T-helper 1 cell treated with Interleukin-12 subunit alpha and Interleukin-12 subunit beta and Interleukin-4 antibody, amounts not matched to agents 30 ng/mL and 1 ng/mL, for 36 hours (primary cell): Measurements from ENCODE around the gene ARPC3. TPM values are rescaled to one million over a fixed set of nuclear protein-coding genes. Genes with fewer than 3 reads are reported as not detected.
"Not testable (repeated sequence)": the region's sequence is repeated elsewhere in the genome, so short reads cannot be mapped to it uniquely, and the experiment has no call there.

Experiments used
- intact Hi-C: fragments of 100-400 bp; cut with micrococcal nuclease; formaldehyde crosslinking; loops from one replicate; pipeline ENCODE4 v1.15.1; 2024
- total RNA-seq: library from RNA; stranded (reverse); gene quantifications from 2 replicates; pipeline ENCODE4 v1.2.3, GENCODE V29; 2022

The ARPC3 gene
- 395 and 403 TPM in 2 replicates for total RNA-seq

DNA sequence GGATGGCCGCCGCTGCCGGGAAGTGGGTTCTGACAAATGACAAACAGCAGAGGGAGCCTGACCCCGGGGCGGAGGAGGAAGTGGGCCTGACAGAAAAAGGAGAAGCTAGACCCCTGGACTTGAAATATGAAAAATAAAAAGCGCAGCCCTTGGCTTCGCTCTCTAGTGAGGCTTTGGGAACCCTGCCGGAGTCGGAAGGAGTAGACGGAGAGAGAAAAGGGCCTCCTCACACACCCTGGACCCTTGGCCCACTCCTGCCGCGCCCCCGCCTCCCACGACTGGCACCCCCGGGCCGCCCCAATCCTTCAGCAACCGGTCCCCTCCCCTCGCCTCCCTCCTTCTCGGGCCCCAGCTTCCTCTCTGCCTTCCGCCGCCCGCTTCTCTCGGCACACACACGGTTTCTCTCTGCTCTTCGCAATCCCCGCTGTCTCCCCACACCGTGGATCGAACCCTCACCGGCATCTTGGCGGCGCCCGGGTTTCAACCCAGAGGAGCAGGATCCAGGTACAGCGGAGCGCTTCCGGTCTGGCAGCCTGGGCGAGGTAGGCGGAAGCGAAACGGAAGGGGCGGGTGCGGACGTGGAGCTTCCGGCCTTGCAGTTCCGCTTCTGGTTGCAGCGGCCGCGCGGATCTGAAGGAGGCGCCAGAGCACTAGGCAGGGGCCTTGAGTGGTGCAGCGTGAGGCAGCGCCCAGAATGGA is at the start of gene ARPC3:
Gene ARPC3 (minus strand): TSS at position 539 of the 699 bp plus-strand sequence. CDS start 77 bp downstream, at position 462.
- intact Hi-C loops, result loop anchor here (1.0 to 2.0 kb wide), 13 partner anchors 18 to 456 kb away; partner anchors contain the start of genes ANAPC7, ATP2A2, FAM216A and GPN3

DNA sequence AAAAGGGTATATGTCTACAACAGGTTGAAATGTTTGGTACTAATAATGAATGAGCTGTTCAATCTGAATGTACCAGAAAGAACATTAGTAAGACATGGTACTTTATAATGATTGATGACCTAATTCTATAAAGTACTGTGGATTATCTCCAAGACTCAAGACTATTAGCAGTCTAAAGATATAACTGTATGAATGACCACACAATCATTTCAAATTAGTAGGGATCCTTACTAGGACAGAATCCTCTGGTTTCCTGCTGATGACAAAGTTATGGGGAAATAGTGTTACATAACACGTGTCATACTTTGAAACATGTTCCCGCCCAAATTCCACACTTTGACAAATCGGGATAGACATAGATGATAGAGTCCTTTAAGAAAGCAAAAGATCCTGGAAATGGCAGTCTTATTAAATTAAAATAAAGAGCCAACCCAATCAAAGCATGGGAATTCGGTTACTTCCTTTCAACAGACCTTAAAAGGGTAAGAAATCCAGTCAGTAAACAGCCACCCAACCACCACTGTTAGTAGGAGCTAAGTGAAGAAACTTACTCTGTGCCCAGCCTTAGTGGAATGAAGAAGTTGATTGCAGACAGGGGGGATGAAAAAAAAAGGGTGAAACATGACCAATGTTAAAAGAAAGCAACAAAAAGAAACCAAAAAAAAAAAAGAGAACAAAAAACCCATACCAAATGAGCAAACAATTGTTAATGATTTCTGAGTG is 49.0 kb upstream of the ARPC3 start:
- intact Hi-C loops, result no loop called here

DNA sequence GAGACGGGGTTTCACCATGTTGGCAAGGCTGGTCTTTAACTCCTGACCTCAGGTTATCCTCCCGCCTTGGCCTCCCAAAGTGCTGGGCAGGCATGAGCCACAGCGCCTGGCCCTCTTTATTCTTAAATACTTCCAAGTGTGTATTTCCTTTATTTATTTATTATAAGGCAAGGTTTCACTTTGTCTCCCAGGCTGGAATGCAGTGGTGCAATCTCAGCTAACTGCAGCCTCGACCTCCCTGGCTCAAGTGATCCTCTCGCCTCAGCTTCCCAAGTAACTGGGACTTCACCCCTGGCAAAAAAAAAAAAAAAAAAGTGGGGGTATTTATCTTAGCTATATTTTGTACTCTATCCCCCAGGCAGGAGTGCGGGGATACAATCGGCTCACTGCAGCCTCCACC is 25.3 kb upstream of the ARPC3 start:
- intact Hi-C loops, result no loop called here

DNA sequence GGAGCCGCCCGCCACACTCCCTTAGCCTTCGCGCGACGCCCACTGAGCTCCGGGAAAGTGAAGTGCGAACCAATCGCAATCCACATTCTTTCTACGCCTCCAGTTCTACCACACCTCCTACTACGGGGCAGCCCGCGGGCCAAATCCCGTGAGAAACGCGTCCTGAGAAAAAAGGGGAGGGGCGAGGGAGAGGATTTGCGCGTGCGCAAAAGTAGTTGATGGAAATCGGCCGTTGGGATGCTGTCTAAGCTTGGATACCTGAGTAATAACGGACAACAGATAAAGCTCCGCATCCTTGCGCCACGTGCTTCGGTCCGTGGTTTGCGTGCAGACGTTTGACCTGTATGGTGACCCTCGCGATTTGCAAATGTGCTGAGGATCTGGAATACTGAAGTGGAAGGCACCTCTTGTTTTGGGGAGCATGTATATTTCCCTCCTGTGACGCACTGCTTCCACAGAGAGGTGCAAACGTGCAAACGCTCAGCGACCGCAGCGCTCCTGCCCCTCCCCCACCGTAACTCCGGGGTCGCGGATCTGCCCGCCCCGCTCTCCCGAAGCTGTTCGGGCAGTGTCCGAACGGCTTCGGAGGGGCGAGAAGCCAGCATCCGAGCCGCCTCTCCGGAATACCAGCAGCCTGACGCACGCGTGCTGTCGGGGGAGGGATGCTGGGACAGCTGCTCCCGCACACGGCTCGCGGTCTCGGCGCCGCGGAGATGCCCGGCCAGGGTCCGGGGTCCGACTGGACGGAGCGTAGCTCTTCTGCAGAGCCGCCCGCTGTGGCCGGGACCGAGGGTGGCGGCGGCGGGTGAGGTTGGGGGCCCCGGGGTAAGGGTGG is 18.3 kb upstream of the ARPC3 start, which contains the start of the genes FAM216A and GPN3:
Gene FAM216A (plus strand): TSS at position 632 of the 835 bp plus-strand sequence. CDS start 31 bp downstream, at position 663.
Gene GPN3 (minus strand): TSS at position 44 of the 835 bp plus-strand sequence. CDS start 54 bp downstream, outside the sequence.
- intact Hi-C loops, result loop anchor here (1.0 to 2.0 kb wide), 16 partner anchors 18 to 420 kb away; partner anchors contain the start of genes ANAPC7, ARPC3, HVCN1 and PPP1CC

DNA sequence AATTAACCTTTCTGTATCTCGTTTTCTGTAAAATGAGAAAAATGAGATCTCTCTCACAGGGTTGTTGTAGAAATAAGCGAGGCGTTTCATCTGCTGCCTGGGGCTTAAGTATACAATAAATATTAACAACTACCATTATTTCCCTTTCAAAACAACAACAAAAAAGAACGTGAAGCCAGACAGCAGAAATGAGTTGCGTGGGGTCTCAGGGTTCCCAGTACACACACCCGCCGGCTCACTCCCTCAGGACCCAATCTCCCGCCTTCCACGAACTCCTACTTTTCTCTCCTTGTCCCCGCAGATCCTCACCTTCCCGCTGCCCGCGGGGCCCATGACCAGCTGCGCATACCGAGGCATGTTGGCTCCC is 17.7 kb upstream of the ARPC3 start:
- intact Hi-C loops, result loop anchor here (1.0 to 2.0 kb wide), 12 partner anchors 18 to 420 kb away; partner anchors contain the start of genes ANAPC7, ARPC3, HVCN1 and PPP1CC

DNA sequence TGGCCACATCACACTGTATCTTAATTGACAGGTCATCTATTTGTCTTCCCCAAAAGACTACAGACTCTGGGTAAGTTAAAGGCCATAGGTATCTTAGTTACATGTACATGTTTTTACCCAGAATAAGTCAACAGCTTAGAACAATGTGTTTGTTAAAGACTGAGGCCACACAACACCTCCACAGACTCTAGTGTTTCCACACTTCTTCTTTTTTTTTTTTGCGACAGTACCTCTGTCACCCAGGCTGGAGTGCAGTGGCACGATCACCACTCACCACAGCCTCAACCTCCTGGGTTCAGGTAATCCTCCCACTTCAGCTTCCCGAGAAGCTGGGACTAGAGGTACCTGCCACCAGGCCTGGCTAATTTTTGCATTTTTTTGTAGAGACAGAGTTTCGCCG is 16.7 kb upstream of the ARPC3 start:
- intact Hi-C loops, result no loop called here

DNA sequence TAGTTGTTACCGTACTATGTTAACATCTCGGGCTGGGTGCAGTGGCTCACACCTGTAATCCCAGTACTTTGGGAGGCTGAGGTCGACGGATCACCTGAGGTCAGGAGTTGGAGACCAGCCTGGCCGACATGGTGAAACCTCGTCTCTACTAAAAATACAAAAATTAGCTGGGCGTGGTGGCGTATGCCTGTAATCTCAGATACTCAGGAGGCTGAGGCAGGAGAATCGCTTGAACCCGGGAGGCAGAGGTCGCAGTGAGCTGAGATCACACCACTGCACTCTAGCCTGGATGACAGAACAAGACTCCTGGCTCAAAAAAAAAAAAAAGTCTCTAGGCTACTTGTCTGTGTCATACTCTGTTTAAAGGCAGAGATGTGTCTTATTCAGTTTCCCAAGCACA is 15.6 kb upstream of the ARPC3 start:
- intact Hi-C loops, result not testable (repeated sequence)

DNA sequence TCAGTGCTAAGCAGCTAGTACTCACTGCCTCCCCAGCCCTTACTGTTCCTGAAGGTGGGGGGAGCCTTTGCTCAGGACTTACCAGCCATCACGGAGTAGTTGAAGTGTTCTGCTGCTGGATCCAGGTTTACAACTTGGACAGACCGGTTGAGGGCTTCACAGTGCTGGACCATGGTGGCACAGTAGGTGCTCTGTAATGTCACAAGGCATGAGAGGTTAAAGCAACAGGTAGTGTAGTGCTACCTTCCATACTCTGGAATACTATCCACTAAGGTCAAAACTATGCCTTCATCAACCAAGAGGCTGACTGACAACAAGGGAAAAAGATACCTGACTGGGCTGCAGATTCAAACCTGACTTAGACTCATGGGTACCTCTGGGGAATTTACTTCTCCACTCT is 14.9 kb upstream of the ARPC3 start:
- intact Hi-C loops, result no loop called here

DNA sequence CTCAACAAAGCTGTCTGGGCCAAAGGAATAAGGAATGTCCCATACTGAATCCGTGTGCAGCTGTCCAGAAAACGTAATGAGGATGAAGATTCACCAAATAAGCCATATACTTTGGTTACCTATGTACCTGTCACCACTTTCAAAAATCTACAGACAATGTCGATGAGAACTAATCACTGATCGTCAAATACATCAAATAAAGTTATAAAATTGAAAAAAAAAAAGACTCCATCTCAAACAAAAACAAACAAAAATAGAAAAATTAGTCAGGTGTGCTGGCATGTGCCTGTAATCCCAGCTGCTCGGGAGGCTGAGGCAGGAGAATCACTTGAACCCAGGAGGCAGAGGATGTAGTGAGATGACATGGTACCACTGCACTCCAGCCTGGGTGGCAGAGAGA is 11.1 kb upstream of the ARPC3 start:
- intact Hi-C loops, result not testable (repeated sequence)

DNA sequence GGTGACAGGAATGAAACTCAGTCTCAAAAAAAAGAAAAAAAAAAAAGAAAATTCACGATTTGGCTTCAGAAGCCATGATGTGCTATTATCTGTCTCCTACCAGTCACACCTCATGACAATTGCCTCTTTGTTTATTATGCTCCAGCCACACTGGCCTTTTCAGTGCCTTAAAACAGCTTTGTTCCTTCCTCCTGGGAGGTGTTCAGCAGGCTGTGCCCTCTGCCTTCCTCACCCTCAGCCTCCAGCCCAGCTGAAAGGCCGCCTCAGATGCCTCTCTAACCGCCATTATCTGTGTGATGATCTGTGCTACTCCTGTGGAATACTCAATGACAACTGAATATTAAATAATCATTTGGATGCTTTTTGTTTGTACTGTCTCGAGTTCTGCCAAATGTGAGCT is 8.6 kb upstream of the ARPC3 start:
- intact Hi-C loops, result no loop called here

DNA sequence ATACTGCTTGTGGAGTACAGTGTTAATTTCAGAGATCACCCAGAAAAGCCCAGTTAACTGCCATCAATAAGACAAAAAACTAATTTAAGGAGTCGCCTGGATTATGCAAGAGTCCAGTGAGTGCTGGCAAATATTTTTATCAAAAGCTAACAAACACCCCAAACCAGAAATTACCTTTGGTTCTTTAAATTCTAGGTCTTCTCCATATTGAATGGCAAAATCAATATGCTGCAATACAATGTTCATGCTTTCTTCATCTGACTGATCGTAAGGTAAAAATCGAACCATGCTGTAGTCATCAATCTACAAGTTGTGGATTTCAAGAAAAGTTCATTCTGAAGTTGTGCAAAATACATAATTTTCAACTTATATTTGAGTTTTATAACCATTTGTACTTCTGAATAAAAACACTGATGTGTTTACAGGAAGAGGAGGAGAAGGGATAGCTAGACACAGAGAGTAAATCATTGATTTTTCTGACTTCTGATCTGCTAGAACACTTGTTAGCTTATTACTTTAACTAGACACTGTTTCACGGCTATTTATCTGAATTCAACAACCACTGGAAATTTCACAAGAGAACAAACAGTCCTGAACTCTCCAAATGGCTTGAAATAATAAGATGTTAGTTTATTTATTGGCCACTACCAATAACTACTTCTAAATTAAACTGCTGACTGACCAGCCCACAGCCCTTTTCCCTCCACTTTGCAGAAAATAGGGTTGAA is 3.6 kb upstream of the ARPC3 start:
- intact Hi-C loops, result no loop called here

DNA sequence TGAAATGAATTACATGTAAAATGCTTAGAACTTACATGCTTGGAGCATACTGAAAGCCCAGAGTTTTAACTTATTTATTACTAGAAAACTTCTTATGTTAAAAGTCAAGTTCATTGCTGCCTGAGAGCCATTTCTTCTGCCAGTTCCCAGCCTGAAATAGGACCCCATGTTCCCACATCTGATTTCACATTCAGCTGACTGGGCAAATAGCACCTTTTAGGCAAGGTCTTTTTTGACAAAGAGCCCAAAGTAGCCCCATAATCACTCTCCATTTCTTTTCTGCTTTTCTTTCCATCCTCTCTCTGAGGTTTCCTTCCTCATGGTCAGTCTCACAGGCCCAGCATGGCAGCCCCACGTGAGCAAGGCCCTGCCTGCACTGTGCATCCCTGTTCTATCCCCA is 1.1 kb upstream of the ARPC3 start:
- intact Hi-C loops, result loop anchor here (2.0 kb wide), 1 partner anchor 238 kb away; the partner anchor contains the start of gene HVCN1

DNA sequence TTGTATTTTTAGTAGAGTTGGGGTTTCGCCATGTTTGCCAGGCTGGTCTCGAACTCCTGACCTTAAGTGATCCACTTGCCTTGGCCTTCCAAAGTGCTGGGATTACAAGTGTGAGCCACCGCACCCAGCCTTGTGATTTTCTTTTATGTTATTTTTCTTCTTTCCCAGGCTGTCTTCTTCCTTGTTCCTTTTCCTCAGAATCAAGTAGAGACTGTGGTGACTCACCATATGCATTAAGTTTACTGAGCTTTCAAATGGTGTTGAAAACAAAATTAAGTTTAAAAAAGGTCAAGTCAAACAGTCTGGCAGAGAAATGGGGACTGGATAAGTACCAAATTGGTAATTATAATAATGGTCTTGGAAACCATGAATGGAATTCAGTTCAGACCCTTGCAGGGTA is 5.7 kb downstream of the ARPC3 start:
- intact Hi-C loops, result no loop called here

DNA sequence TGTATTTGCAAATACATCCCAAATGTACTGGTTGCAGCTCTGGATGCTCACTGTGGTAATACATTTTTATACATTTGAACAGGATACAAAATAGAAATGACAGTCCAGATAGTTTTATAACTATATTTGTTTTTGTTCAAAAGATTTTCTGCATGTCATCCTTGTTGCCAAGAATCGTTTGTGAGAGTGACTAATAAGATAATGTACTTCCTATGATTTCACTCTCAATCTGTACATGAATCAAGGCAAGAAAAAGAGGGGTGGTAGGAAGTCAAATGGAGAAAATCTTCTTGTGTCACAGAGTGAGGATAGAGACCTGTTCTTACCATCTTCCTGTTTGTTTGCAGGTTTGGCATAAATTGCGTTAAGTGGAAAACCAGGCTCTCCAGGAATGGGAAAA is 13.9 kb downstream of the ARPC3 start:
- intact Hi-C loops, result no loop called here

DNA sequence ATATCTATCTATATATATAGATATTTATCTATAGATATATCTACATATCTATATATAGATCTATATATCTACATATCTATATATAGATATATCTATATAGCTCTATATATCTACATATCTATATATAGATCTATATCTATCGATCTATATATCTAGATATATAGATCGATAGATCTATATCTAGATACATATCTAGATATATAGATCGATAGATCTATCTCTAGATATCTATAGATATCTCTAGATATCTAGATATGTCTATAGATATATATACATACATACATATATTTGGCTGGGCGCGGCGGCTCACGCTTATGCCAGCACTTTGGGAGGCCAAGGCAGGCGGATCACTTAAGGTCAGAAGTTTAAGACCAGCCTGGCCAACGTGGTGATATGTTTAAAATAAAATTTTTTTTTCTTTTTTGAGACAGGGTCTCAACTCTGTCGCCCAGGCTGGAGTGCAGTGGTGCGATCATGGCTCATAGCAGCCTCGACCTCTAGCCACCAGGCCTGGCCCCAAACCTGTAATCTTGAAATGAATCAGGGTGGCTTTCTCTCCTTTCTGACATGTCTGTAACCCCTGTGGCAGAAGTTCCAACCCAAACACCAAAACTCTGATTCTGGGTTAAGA is 18.1 kb downstream of the ARPC3 start:
- intact Hi-C loops, result loop anchor here (1.0 to 5.0 kb wide), 14 partner anchors 18 to 860 kb away; partner anchors contain the start of genes ANAPC7, ARPC3, ATP2A2 and C12orf76

DNA sequence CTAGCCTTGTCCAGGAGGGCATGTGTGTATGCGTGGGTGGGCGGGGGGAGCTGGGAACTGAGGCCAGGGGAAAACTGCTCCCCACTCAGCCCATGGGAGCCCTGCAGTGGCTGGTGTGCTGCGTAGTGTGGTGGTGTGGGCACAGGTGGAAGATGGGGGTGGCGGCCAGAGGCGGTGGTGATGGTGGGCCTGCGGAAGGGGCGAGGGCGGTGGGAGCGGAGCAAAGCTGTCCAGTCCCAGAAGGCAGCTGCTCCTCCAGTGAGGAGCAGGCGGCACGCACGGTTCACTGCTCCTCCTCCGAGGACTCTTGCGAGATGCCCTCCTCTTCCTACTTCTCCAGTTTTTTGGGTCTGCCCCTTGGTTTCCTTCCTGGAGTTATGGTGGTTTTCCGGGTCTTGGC is 20.5 kb downstream of the ARPC3 start:
- intact Hi-C loops, result loop anchor here (5.0 kb wide), 2 partner anchors 42 to 857 kb away; partner anchors contain the start of genes MMAB and MVK

DNA sequence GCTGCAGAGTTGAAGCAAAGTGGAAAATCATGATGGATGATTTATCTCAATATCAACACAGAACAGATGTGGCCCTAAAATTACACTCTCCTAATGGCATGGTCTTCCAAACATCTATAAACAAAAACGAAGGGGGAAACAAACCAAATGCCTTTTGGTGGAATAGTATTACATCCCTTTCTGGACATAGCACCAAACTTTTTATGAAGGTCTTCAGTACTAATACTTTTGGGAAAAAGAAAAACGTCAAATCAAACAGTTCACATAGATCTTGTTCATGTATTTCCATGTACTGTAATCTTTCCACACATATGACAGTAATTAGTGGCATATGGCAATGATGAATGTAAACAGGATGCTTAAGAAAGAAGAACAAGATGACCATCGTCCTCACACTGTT is 23.7 kb downstream of the ARPC3 start:
- intact Hi-C loops, result no loop called here

DNA sequence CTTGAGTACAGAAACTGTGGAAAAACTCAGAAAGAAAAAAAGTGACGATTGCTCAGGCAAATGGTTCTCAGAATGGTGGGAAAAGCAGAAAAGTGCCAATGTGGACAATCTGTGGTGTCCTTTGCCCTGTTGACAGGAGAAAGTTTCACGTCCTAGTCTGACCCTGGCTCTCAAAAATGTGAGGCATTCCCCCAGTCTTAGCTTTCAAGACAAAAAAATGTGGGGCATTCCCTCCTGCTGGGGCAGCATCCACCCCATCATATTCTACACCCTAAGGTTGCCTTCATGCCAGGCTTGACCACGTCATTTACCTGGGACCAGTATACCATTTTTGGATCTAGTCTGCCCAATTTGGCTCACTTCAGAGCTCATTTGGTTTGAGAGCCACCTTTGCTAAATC is 25.9 kb downstream of the ARPC3 start:
- intact Hi-C loops, result no loop called here

DNA sequence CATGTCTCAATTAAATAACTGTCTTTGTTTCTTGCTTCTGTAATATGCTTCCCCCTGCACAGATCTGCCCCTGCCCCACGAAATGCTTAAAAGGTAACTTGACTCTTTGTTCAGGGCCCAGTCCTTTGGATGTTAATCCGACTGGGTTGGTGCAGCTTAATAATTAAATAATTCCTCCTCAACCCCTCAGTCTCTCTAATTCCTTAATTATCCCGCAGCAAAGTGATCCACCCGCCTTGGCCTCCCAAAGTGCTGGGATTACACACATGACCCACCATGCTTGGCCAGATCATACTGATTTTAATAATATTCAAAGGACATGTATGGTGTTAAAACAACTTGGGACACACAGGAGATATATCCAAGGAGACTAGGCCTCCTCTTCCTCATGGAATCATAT is 28.4 kb downstream of the ARPC3 start:
- intact Hi-C loops, result no loop called here

DNA sequence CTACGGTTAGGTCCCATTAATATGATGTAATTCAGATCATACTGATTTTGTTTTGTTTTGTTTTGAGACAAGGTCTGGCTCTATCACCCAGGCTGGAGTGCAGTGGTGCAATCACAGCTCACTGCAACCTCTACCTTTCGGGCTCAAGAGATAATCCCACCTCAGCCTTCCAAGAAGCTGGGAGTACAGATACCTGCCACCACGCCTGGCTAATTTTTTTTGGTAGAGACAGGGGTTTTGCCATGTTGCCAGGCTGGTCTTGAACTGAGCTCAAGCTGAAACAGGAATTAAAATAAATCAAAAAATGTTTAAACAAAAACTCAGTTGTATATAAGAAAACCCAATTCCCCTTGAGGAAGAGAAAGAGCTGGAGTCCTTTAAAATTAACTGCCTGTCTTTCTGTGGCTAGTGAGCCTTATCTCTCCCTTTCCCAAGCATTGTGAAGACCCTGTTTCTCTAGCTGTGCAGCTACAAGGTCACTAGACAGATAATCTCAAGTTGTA is 28.9 kb downstream of the ARPC3 start:
- intact Hi-C loops, result no loop called here
